Stimulated activated CD8-positive, alpha-beta memory T cell treated with anti-CD3 and anti-CD28 coated beads, Interleukin-7, amount 100 ng/mL, for 48 hours (primary cell): ENCODE results near the gene TUB.

Experiments used
- DNase-seq, 2 donors: peaks; one replicate each; pipeline ENCODE4 v3.0.0-alpha.2; 2020; ENCODE audit warnings: low read depth in 1 of 2; ENCODE audit errors: extremely low read depth in 1 of 2

The TUB gene

GRCh38 chr11:8089791-8090510, 8.9 kb downstream of the TUB start:
- no peak for DNase-seq

- DNase-seq: peak in 1 of 2 donors; percentile 11
These were observed 9.7 kb downstream of the TUB start for GRCh38 chr11:8090756-8091155.

DNA sequence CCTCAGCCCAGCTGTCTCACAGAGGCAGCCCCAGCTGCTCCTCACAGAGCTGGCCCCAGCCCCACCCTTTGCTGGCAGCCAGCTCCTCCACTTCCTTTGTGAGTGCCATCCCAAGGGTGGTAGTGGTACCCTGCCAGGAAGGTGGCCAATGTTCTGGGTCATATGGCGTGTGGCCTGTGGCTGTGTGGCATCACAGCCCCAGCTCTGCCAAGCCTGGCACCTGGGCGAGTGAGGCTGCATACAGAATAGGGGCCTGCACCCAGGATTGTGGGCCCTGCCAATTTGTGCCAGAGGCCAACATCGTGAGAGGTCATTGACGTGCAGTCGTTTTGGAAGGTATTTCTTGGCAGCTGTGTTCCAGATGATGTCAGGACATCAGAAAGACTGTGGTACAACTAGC, 10.7 kb downstream of the TUB start:
- DNase-seq: no peak

- DNase-seq: peak; percentile 16 to 42
These were observed 11.8 kb downstream of the TUB start for GRCh38 chr11:8092587-8093424.

GRCh38 chr11:8093931-8094575, 13.0 kb downstream of the TUB start:
- DNase-seq: no peak

DNA sequence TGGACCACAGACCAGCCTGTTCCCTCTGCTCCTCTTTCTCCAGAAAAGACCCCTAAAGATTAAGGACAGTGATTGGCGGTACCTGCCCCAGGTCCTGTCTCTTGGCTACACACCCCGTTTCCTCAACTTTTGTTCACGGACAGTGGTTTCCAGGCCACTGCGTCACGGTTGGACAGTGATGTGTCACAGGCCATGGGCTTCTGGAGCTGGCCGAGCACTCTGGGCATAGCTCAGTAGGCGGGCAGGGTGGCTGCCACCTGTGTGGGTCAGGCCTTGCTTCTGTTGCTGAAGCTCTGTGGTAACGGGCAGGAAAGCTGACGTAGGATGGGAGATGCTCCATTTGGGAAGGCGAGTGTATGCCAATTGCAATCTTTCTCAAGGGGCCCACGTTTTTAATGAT, 13.6 kb downstream of the TUB start:
- no peak for DNase-seq

GRCh38 chr11:8095371-8095770, 14.4 kb downstream of the TUB start:
- no peak for DNase-seq

- no peak for DNase-seq
These were observed 15.0 kb downstream of the TUB start for GRCh38 chr11:8095806-8096522.

- DNase-seq: no peak
These were observed 15.6 kb downstream of the TUB start for GRCh38 chr11:8096575-8096974.

GRCh38 chr11:8097062-8097461, 16.1 kb downstream of the TUB start:
- no peak for DNase-seq

DNA sequence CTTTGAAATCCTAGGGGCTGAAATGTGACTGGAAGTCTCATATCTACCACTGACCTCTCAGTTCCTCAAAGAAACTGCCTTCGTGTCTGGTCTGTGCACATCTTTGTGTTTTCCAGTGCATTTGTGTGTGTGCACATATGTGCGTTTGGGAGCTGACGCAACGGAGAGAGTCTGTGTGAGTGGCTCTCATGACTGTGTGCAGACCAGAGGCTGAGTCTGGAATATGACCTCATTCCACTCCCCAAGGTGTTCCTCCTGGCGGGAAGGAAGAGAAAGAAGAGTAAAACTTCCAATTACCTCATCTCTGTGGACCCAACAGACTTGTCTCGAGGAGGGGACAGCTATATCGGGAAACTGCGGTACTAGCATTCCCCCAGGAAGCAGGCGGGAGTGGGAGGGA, 16.5 kb downstream of the TUB start:
- DNase-seq: no peak

DNA sequence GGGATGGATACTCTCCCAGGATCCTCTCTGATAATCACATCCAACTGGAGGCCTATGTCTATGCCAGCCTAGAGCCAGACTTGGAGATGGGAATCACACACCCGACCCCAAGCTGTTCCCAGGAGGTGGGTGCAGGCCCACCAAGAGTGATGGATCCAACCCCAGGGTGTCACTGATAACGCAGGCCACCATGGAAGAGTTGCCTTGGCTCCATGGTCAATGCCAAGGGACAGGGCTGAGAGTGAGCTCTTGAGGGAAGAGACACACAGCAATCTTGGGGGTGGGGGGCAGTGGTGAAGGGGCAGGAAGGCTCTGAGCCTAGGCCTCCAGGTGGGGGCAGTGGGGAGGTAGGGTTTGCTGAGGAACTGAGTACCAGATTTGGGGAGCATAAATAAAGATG, 16.9 kb downstream of the TUB start:
- DNase-seq: no peak

GRCh38 chr11:8098361-8098760, 17.4 kb downstream of the TUB start:
- DNase-seq: no peak

- no peak for DNase-seq
These were observed 17.9 kb downstream of the TUB start for GRCh38 chr11:8098879-8099278.

DNA sequence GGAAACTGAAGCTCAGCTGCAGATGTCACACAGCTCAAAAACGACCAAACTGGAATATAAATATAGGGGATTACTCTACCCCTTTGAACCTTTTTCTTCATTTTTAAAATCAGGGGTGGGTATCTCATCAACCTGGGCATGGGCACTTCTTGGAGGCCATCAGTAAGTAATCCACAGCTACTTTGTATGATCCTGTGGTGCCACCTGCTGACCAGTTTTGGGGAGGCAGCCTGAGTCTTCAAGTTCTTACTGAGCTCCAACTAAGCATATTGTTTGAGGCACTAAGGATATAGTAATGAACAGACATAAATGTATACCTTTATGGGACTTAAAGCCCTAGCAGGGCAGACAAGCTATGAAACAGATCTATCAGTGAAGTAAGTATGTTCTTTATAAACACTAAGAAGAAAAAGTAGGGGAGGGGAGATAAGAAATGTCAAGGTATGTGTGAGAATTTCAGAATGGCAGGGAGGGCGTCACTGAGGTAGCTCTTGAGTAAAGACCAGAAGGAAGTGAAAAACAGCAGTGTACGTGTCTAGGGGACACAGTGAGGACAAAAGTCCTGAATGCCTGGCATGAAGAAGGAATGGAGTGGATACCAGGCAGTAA, 18.4 kb downstream of the TUB start:
- peak; percentile 33 to 42 for DNase-seq

DNA sequence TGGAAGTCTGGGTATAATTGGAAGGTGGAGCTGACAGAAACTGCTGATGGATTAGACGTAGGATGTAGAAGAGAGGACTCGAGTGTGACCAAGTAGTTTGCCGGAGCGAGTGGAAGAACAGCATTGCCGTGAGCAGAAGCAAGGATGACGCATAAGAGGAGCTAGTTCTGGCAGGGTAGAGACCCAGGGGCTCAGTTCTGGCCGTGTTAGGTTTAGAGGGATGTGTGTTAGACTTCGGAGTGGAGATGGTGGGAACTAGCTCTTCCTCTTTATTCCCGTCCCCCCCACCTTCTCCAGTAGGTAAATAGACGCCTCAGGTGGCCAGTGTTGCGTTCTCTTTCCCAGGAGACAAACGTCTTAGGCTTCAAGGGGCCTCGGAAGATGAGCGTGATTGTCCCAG, 19.1 kb downstream of the TUB start:
- DNase-seq: no peak

- DNase-seq: no peak
These were observed 19.6 kb downstream of the TUB start for GRCh38 chr11:8100605-8101004.

GRCh38 chr11:8101421-8101820, 20.4 kb downstream of the TUB start:
- DNase-seq: no peak

DNA sequence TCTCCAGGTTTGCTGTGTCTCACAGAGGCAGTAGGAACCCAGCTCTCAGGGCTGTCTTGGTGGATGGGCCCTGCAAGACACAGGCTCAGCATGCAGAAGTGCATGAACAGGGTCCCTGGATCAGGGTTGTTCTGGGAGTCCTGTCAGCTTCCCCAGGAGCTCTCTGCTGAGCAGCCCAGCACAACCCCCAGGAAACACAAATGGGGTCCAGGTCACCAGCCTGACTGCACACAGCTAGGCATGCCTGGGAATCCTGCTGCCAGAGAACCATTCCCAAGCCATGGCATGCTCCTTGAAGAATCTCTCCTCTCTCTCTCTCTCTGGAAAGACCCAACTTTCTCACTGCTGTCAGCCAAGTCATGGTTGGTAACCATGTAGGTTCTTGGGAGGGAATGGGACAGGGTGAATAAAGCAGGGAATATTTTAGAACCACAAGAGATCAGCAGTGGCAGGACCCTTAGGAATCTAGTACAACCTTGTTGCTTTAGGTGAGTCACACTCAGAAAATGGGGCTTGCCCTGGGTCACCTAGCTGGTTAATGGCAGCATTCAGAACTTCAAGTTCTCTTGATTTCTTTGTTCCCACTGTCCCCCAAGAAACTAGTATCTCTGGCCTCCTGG, 21.4 kb downstream of the TUB start:
- no peak for DNase-seq

DNA sequence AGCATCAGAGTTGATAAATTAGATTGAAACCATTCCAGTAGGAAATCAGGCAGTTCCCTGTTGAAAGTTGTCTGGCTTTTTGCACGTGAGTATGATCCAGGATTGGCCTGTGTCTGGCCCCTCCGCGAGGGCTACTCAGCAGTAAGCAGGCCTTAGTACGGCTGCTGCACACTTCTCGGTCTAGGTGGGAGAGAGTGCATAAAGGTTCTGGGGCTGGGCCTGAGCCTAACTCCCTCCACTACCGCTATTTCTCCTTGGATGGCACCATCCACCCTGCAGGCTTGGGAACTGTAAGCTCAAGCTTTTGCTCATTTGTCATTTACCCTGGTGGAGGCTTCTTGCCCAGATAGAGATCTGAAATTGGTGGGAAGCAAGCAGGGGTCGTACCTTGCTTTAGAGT, 22.0 kb downstream of the TUB start:
- no peak for DNase-seq
